ENCODE results near the gene RAPGEF3.
A peak's percentile ranks its signal among the peaks of the same experiment; 100 is the strongest.

RAPGEF3 gene

GRCh38 chr12:47758834-47759690, at the start of gene RAPGEF3:
RAPGEF3 (minus strand) TSS chr12:47758880; CDS start chr12:47758556, 324 bp downstream.
- H3K27ac Mint-ChIP-seq: peak within 1 kb of the TSS; percentile 74 to 92 (median 89)
- peak within 1 kb of the TSS; percentile 83 to 88 (median 86) for H3K4me3 Mint-ChIP-seq
- H3K36me3 Mint-ChIP-seq (ENCODE audit: low read depth): no peaks in the 10 kb centered on the region
- peaks cover 4% of the 10 kb centered on the region for H3K27me3 Mint-ChIP-seq (ENCODE audit: low read depth)
- TF ChIP-seq, protein P1, sequence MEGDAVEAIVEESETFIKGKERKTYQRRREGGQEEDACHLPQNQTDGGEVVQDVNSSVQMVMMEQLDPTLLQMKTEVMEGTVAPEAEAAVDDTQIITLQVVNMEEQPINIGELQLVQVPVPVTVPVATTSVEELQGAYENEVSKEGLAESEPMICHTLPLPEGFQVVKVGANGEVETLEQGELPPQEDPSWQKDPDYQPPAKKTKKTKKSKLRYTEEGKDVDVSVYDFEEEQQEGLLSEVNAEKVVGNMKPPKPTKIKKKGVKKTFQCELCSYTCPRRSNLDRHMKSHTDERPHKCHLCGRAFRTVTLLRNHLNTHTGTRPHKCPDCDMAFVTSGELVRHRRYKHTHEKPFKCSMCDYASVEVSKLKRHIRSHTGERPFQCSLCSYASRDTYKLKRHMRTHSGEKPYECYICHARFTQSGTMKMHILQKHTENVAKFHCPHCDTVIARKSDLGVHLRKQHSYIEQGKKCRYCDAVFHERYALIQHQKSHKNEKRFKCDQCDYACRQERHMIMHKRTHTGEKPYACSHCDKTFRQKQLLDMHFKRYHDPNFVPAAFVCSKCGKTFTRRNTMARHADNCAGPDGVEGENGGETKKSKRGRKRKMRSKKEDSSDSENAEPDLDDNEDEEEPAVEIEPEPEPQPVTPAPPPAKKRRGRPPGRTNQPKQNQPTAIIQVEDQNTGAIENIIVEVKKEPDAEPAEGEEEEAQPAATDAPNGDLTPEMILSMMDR (IDR thresholded peaks at IDR 0.05; ENCODE audit: unreplicated experiment in 3 of 3): peak; percentile 57 to 66 (median 62)
- no peaks in the 10 kb centered on the region for H3K9me3 Mint-ChIP-seq
- peaks cover 57% of the 10 kb centered on the region for H3K4me1 Mint-ChIP-seq

DNA sequence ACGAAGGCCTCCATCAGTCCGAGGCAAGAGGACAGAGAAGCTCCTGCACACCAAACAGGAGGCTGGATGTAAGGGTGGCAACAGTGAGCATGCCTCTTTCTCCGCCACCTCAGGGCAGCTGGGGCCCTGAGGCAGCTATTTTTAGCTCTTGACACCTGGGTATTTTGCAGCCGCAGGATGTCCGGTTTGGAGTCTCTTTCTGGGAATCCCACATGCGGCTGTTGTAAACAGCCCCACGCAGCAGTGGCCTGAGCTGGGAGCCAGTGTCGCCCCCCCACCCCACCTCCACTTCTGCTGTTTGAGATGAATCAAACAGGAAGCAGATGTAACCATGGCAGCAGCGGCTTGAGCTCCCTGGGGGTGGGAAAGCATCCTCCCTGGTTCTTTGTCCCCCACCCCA, 49.4 kb upstream of the RAPGEF3 start:
- peaks cover 78% of the 10 kb centered on the region for H3K4me1 Mint-ChIP-seq
- peak overlapping the region in 2 of 3 experiments; percentile 29 to 67 for H3K27ac Mint-ChIP-seq
- H3K4me3 Mint-ChIP-seq: peak overlapping the region in 1 of 3 experiments; percentile 25
- H3K9me3 Mint-ChIP-seq: no peaks in the 10 kb centered on the region
- H3K27me3 Mint-ChIP-seq (ENCODE audit: low read depth): no peaks in the 10 kb centered on the region
- no peaks in the 10 kb centered on the region for H3K36me3 Mint-ChIP-seq (ENCODE audit: low read depth)
- TF ChIP-seq, protein P1 (IDR thresholded peaks at IDR 0.05; ENCODE audit: unreplicated experiment in 3 of 3): no peak

DNA sequence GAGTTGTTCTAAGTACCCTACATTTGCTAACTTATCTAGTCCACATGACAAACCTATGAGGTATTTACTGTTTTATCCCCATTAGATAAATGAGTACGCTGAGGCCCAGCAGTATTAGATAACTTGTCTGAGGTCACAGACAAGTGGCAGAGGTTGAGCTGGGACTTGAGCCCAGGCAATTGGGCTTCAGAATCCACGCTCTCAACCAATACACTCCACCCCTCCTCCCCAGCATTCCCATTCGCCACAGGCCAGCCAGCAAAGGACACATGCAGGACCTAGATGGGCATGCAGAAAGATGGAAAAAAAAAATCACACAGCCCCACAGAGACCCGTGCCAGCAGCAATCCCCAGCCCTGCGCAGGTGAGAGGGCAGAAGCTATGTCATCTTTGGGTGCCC, 48.7 kb upstream of the RAPGEF3 start:
- TF ChIP-seq, protein P1 (IDR thresholded peaks at IDR 0.05; ENCODE audit: unreplicated experiment in 3 of 3): no peak
- Mint-ChIP-seq H3K36me3 (ENCODE audit: low read depth) (no peaks in the 10 kb centered on the region), H3K27ac (peak overlapping the region in 2 of 3 experiments; percentile 13 to 55), H3K4me1 (peaks cover 74% of the 10 kb centered on the region), H3K4me3 (no peak overlapping the region), H3K9me3 (no peaks in the 10 kb centered on the region), H3K27me3 (ENCODE audit: low read depth) (no peaks in the 10 kb centered on the region)

DNA sequence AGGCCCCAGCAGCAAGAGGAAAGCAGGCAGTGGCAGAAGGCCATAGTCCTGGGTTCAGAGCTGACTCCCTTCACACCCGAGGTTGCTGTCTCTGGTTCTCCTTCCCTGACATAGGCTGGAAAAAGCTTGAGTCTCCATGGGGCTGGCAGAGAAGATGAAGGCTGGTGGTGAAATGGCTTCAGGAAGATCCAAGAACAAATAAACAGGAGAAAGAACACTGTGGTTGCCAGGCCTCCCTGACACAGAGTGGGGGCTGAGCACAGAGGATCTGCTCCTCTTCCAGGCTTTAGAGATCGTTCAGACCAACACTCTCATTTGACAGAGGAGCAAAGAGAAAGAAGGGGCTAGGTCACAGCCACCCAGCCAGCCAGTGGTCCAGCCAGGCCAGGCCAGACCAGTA, 46.7 kb upstream of the RAPGEF3 start:
- Mint-ChIP-seq H3K27ac (peak overlapping the region; percentile 31 to 62 (median 37)), H3K4me3 (no peak overlapping the region), H3K27me3 (ENCODE audit: low read depth) (no peaks in the 10 kb centered on the region), H3K4me1 (peaks cover 66% of the 10 kb centered on the region), H3K36me3 (ENCODE audit: low read depth) (no peaks in the 10 kb centered on the region), H3K9me3 (no peaks in the 10 kb centered on the region)
- TF ChIP-seq, protein P1 (IDR thresholded peaks at IDR 0.05; ENCODE audit: unreplicated experiment in 3 of 3): no peak

GRCh38 chr12:47804171-47804570, 45.5 kb upstream of the RAPGEF3 start:
- H3K27ac Mint-ChIP-seq: peak overlapping the region in 1 of 3 experiments; percentile 68
- no peak overlapping the region for H3K4me3 Mint-ChIP-seq
- no peaks in the 10 kb centered on the region for H3K9me3 Mint-ChIP-seq

More at GRCh38 chr12:47804171-47804570, 45.5 kb upstream of the RAPGEF3 start:
- H3K36me3 Mint-ChIP-seq (ENCODE audit: low read depth): no peaks in the 10 kb centered on the region
- peaks cover 62% of the 10 kb centered on the region for H3K4me1 Mint-ChIP-seq
- H3K27me3 Mint-ChIP-seq (ENCODE audit: low read depth): no peaks in the 10 kb centered on the region
- TF ChIP-seq, protein P1 (IDR thresholded peaks at IDR 0.05; ENCODE audit: unreplicated experiment in 3 of 3): no peak
